HepG2 (cell line): ENCODE results near the gene PTPRE. TPM values are rescaled to one million over a fixed set of nuclear protein-coding genes. Genes with fewer than 3 reads are reported as not detected.

Experiments used
- ATAC-seq: fragments of 200-7000 bp; cut with Tn5 transposase; 3 replicates; pipeline ENCODE4 v1.9.1; 2020; ENCODE audit warnings: mild to moderate bottlenecking, moderate library complexity
- BruUV-seq: library from RNA; stranded (reverse); fragments of 400-500 nt; replicated peaks from 2 replicates; lab custom pipeline; 2021; lab: Mats Ljungman, UMichigan
- CTCF ChIA-PET: fragments of 300-600 bp; formaldehyde crosslinking; extraction: SDS; loops from one replicate; lab custom pipeline; 2021; ENCODE audit warnings: low total read pairs, inconsistent platforms, low intra/inter-chr PET ratio; lab: Yijun Ruan, JAX
- POLR2A ChIA-PET: fragments of 350-600 bp; sonication (Branson Sonifier 250); formaldehyde crosslinking; loops from one replicate; lab custom pipeline; 2020; ENCODE audit warnings: antibody characterized with exemption, inconsistent platforms; lab: Yijun Ruan, JAX
- DNase-seq: peaks from one replicate; pipeline ENCODE4 v3.0.0-alpha.2; 2015; ENCODE audit warnings: low spot score
- FAIRE-seq: peaks from 3 replicates; lab custom pipeline; 2011; peaks lifted over from hg19 to GRCh38; lab: Jason Lieb, UNC
- H2AFZ ChIP-seq: one replicate; pipeline ENCODE4 v1.6.1; 2011; ENCODE audit warnings: low read length, inconsistent platforms
- H3K27ac ChIP-seq: fragments of 300-600 bp; 3 replicates; pipeline ENCODE4 v1.8.0; 2011; ENCODE audit warnings: mixed run types, mild to moderate bottlenecking, mixed read lengths, low read length, inconsistent platforms; ENCODE audit not compliant: insufficient read depth; ENCODE audit errors: extremely low read length
- H3K27me3 ChIP-seq, 2 experiments: fragments of 200-600 bp in 1 of 2; 2 replicates in 1 of 2; 3 replicates in 1 of 2; pipeline versions ENCODE4 v1.6.0 to v1.8.0; 2011; ENCODE audit warnings: low read length in 2 of 2, mild to moderate bottlenecking in 2 of 2, moderate library complexity in 2 of 2, inconsistent platforms in 1 of 2; ENCODE audit not compliant: insufficient read depth in 2 of 2, control insufficient read depth in 1 of 2
- H3K36me3 ChIP-seq, 2 experiments: fragments of 200-600 bp in 1 of 2; replicated peaks in 1 of 2; 2 replicates in 1 of 2; 3 replicates in 1 of 2; pipeline versions ENCODE4 v1.5.1 to v1.8.0; 2011; ENCODE audit warnings: low read length in 2 of 2, inconsistent platforms in 1 of 2; ENCODE audit not compliant: insufficient read depth in 2 of 2, control insufficient read depth in 1 of 2
- H3K4me1 ChIP-seq: 2 replicates; pipeline ENCODE4 v1.5.1; 2012; ENCODE audit warnings: low read length, inconsistent platforms; ENCODE audit not compliant: insufficient read depth
- H3K4me2 ChIP-seq: 2 replicates; pipeline ENCODE4 v1.6.0; 2011; ENCODE audit warnings: low read depth, low read length, inconsistent platforms
- H3K4me3 ChIP-seq, 3 experiments: fragments of 200-600 bp in 1 of 3; sonication (generic), shearing (Covaris generic) in 1 of 3; replicated peaks in 1 of 3; 2 replicates each; pipeline ENCODE4 v1.5.1; 2011 to 2016; ENCODE audit warnings: low read length in 3 of 3, inconsistent platforms in 2 of 3, low read depth in 2 of 3, mild to moderate bottlenecking in 2 of 3, control low read depth in 1 of 3, mixed read lengths in 1 of 3; ENCODE audit not compliant: insufficient read depth in 1 of 3
- H3K79me2 ChIP-seq: one replicate; pipeline ENCODE4 v1.6.1; 2011; ENCODE audit warnings: low read length, inconsistent platforms; ENCODE audit not compliant: insufficient read depth
- H3K9ac ChIP-seq: 2 replicates; pipeline ENCODE4 v1.6.0; 2011; ENCODE audit warnings: mild to moderate bottlenecking, low read depth, low read length, inconsistent platforms; ENCODE audit not compliant: insufficient read depth
- H3K9me3 ChIP-seq: 2 replicates; pipeline ENCODE4 v1.5.1; 2012; ENCODE audit warnings: mild to moderate bottlenecking, low read length
- H4K20me1 ChIP-seq: 2 replicates; pipeline ENCODE4 v1.6.0; 2011; ENCODE audit warnings: inconsistent platforms, mild to moderate bottlenecking, low read length, moderate library complexity; ENCODE audit not compliant: insufficient read depth
- FOXJ3 ChIP-seq: sonication (generic); formaldehyde crosslinking; IDR thresholded peaks from 2 replicates; pipeline ENCODE4 v1.4.0; 2020; ENCODE audit warnings: missing genetic modification reagents, mild to moderate bottlenecking, borderline replicate concordance
- HES4 ChIP-seq: sonication (generic); formaldehyde crosslinking; IDR thresholded peaks from 2 replicates; pipeline ENCODE4 v1.9.0; 2021; ENCODE audit warnings: mild to moderate bottlenecking, missing genetic modification reagents, borderline replicate concordance
- KLF11 ChIP-seq: IDR thresholded peaks from 2 replicates; pipeline ENCODE4 v1.6.1; 2016; ENCODE audit warnings: missing compliant biosample characterization
- MBD4 ChIP-seq: IDR thresholded peaks from 2 replicates; pipeline ENCODE4 v1.6.1; 2012; ENCODE audit warnings: low read length, inconsistent platforms, borderline replicate concordance
- MEIS1 ChIP-seq: sonication (generic); formaldehyde crosslinking; IDR thresholded peaks from 2 replicates; pipeline ENCODE4 v1.9.0; 2021; ENCODE audit warnings: mild to moderate bottlenecking, missing genetic modification reagents, moderate library complexity, borderline replicate concordance
- PLRG1 ChIP-seq: fragments of 450-650 bp; conservative IDR thresholded peaks from 2 replicates; pipeline ENCODE4 v1.6.1; 2016
- ZNF160 ChIP-seq: sonication (generic); formaldehyde crosslinking; IDR thresholded peaks from 2 replicates; pipeline ENCODE4 v1.8.0; 2022; ENCODE audit warnings: mild to moderate bottlenecking, inconsistent platforms, missing genetic modification reagents
- ZNF44 ChIP-seq: sonication (generic); formaldehyde crosslinking; IDR thresholded peaks from 2 replicates; pipeline ENCODE4 v1.5.1; 2020; ENCODE audit warnings: mild to moderate bottlenecking, missing genetic modification reagents
- ZNF605 ChIP-seq: sonication (generic); formaldehyde crosslinking; IDR thresholded peaks from 2 replicates; pipeline ENCODE4 v1.8.0; 2022; ENCODE audit warnings: mild to moderate bottlenecking, missing genetic modification reagents
- WGBS: methylation state at CpG from one replicate; pipeline ENCODE4 v1.1.6; 2017; ENCODE audit warnings: low lambda C conversion rate; 5-methylcytosine and 5-hydroxymethylcytosine counted together
- in situ Hi-C: cut with HindIII; loops from 2 replicates; pipeline ENCODE4 v1.10.0; 2017; ENCODE audit warnings: low pct_unique_long_range_greater_than_20kb; ENCODE audit not compliant: extremely low pct_ligation_motif_present
- intact Hi-C: fragments of 100-400 bp; cut with micrococcal nuclease; formaldehyde crosslinking; loops from one replicate; pipeline ENCODE4 v1.10.0; 2022; ENCODE audit not compliant: unreplicated experiment
- polyA plus RNA-seq, 8 experiments: library from polyadenylated mRNA; depleted of rRNA in 3 of 8; stranded (reverse) in 7 of 8; unstranded in 1 of 8; fragments of >200 nt; fragmentation: Illumina TruSeq in 4 of 8; extraction: Trizol in 4 of 8; gene quantifications; 2 replicates each; pipeline versions ENCODE4 v1.2.1 to v1.2.3, GENCODE V29; 2011 to 2016; ENCODE audit warnings: low read depth in 4 of 8, missing spikeins in 1 of 8, mixed read lengths in 1 of 8; ENCODE audit not compliant: insufficient read depth in 1 of 8
- total RNA-seq, 5 experiments: library from RNA; depleted of rRNA; stranded (reverse); fragments of >200 nt; fragmentation: Illumina TruSeq; extraction: Trizol; gene quantifications; 2 replicates each; pipeline ENCODE4 v1.2.3, GENCODE V29; 2016; ENCODE audit warnings: low read depth in 1 of 5
- TF ChIP-seq, protein P1 (sequence below): sonication (generic); formaldehyde crosslinking; IDR thresholded peaks from 2 replicates; pipeline ENCODE4 v1.5.1; 2020; ENCODE audit warnings: missing genetic modification reagents, mild to moderate bottlenecking, borderline replicate concordance
- TF ChIP-seq, protein P2 (sequence below): sonication (generic); formaldehyde crosslinking; conservative IDR thresholded peaks from 2 replicates; pipeline ENCODE4 v1.8.0; 2022; ENCODE audit warnings: missing genetic modification reagents
- TF ChIP-seq, protein P3 (sequence below): fragments of 450-650 bp; IDR thresholded peaks from 2 replicates; pipeline ENCODE4 v1.6.1; 2016
- TF ChIP-seq, protein P4 (sequence below): sonication (generic); formaldehyde crosslinking; conservative IDR thresholded peaks from 2 replicates; pipeline ENCODE4 v1.4.0; 2020; ENCODE audit warnings: missing genetic modification reagents
- TF ChIP-seq, protein P5 (sequence below), 2 experiments: fragments of 450-650 bp in 1 of 2; sonication (generic) in 1 of 2; formaldehyde crosslinking; IDR thresholded peaks; 2 replicates each; pipeline versions ENCODE4 v1.5.0 to v1.8.0; 2020 to 2022; ENCODE audit warnings: mild to moderate bottlenecking in 1 of 2, missing genetic modification reagents in 1 of 2

The PTPRE gene
- total and polyA plus RNA-seq, 2 of the 13 experiments (the other 11 are each of a cell fraction or from before 2014, with no cell fraction given) = 0.01 to 0.02 TPM

DNA sequence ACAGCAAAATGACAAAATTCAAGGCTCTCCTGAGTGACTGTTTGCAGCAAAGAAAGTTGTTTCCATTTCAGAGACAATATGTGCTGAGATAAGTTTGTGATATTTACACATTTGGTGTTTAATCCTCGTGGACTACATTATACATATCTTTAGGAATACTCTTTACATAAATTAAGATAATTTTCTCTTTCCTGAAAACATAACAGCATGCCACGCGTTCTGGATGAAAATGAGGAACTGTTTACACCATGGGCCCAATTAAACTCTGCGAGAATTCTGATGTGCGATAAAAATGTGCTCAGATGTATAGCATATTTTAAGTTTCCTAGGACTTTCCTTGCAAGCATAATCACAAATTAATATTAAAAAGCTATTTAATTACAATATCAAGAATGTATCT, 26.4 kb downstream of the PTPRE start:
- no peak overlapping the region for H3K4me2 ChIP-seq
- in situ Hi-C loops = no loop called here
- no peak overlapping the region for H3K27ac ChIP-seq
- DNase-seq (no peak), FAIRE-seq (no peak), ATAC-seq (no peak)
- TF ChIP-seq ZNF605 (CRISPR knock-in tag) (no peak), MEIS1 (CRISPR knock-in tag) (no peak), FOXJ3 (CRISPR knock-in tag) (no peak), MBD4 (no peak), ZNF160 (CRISPR knock-in tag) (no peak), ZNF44 (CRISPR knock-in tag) (no peak), HES4 (CRISPR knock-in tag) (no peak), KLF11 (no peak), PLRG1 (no peak)
- TF ChIP-seq, protein P1, sequence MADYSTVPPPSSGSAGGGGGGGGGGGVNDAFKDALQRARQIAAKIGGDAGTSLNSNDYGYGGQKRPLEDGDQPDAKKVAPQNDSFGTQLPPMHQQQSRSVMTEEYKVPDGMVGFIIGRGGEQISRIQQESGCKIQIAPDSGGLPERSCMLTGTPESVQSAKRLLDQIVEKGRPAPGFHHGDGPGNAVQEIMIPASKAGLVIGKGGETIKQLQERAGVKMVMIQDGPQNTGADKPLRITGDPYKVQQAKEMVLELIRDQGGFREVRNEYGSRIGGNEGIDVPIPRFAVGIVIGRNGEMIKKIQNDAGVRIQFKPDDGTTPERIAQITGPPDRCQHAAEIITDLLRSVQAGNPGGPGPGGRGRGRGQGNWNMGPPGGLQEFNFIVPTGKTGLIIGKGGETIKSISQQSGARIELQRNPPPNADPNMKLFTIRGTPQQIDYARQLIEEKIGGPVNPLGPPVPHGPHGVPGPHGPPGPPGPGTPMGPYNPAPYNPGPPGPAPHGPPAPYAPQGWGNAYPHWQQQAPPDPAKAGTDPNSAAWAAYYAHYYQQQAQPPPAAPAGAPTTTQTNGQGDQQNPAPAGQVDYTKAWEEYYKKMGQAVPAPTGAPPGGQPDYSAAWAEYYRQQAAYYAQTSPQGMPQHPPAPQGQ (CRISPR knock-in tag) = no peak
- TF ChIP-seq, protein P2, sequence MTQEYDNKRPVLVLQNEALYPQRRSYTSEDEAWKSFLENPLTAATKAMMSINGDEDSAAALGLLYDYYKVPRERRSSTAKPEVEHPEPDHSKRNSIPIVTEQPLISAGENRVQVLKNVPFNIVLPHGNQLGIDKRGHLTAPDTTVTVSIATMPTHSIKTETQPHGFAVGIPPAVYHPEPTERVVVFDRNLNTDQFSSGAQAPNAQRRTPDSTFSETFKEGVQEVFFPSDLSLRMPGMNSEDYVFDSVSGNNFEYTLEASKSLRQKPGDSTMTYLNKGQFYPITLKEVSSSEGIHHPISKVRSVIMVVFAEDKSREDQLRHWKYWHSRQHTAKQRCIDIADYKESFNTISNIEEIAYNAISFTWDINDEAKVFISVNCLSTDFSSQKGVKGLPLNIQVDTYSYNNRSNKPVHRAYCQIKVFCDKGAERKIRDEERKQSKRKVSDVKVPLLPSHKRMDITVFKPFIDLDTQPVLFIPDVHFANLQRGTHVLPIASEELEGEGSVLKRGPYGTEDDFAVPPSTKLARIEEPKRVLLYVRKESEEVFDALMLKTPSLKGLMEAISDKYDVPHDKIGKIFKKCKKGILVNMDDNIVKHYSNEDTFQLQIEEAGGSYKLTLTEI (CRISPR knock-in tag) = no peak
- TF ChIP-seq, protein P3, sequence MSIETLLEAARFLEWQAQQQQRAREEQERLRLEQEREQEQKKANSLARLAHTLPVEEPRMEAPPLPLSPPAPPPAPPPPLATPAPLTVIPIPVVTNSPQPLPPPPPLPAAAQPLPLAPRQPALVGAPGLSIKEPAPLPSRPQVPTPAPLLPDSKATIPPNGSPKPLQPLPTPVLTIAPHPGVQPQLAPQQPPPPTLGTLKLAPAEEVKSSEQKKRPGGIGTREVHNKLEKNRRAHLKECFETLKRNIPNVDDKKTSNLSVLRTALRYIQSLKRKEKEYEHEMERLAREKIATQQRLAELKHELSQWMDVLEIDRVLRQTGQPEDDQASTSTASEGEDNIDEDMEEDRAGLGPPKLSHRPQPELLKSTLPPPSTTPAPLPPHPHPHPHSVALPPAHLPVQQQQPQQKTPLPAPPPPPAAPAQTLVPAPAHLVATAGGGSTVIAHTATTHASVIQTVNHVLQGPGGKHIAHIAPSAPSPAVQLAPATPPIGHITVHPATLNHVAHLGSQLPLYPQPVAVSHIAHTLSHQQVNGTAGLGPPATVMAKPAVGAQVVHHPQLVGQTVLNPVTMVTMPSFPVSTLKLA = no peak
- TF ChIP-seq, protein P4, sequence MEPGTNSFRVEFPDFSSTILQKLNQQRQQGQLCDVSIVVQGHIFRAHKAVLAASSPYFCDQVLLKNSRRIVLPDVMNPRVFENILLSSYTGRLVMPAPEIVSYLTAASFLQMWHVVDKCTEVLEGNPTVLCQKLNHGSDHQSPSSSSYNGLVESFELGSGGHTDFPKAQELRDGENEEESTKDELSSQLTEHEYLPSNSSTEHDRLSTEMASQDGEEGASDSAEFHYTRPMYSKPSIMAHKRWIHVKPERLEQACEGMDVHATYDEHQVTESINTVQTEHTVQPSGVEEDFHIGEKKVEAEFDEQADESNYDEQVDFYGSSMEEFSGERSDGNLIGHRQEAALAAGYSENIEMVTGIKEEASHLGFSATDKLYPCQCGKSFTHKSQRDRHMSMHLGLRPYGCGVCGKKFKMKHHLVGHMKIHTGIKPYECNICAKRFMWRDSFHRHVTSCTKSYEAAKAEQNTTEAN (CRISPR knock-in tag) = no peak
- TF ChIP-seq, protein P5, sequence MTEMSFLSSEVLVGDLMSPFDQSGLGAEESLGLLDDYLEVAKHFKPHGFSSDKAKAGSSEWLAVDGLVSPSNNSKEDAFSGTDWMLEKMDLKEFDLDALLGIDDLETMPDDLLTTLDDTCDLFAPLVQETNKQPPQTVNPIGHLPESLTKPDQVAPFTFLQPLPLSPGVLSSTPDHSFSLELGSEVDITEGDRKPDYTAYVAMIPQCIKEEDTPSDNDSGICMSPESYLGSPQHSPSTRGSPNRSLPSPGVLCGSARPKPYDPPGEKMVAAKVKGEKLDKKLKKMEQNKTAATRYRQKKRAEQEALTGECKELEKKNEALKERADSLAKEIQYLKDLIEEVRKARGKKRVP (CRISPR knock-in tag; IDR thresholded peaks at IDR 0.05) = no peak
- CTCF ChIA-PET = no interaction called here
- H4K20me1 ChIP-seq = no peaks in the 10 kb centered on the region
- no peaks in the 10 kb centered on the region for H3K79me2 ChIP-seq
- H3K9me3 ChIP-seq = no peaks in the 10 kb centered on the region
- BruUV-seq = no TSS peak
- 60% methylated on average over 5 of the region's 5 CpGs for WGBS
- H3K9ac ChIP-seq = no peak overlapping the region
- no peak overlapping the region for H2AFZ ChIP-seq
- intact Hi-C loops = no loop called here
- no peaks in the 10 kb centered on the region for H3K4me1 ChIP-seq
- H3K36me3 ChIP-seq = no peaks in the 10 kb centered on the region
- no peak overlapping the region for H3K4me3 ChIP-seq
- peaks cover 0 to 12% of the 10 kb centered on the region in 2 experiments; a peak in 3 of 5 replicates for H3K27me3 ChIP-seq
- POLR2A ChIA-PET = no interaction called here
